GM12891 (cell line): Measurements from ENCODE around the gene ALS2.

ENCODE experiments used
- PAX5 ChIP-seq: IDR thresholded peaks from 2 replicates; pipeline ENCODE4 v1.6.1; 2011; ENCODE audit warnings: low read length, moderate library complexity, mild to moderate bottlenecking; ENCODE audit not compliant: insufficient read depth, severe bottlenecking
- POLR2A ChIP-seq: IDR thresholded peaks from 2 replicates; pipeline ENCODE4 v1.6.1; 2011; ENCODE audit warnings: low read depth, low read length, control low read depth
- POLR2AphosphoS5 ChIP-seq: IDR thresholded peaks from 2 replicates; pipeline ENCODE4 v1.6.1; 2011; ENCODE audit warnings: low read depth, low read length, control low read depth
- POU2F2 ChIP-seq: IDR thresholded peaks from 2 replicates; pipeline ENCODE4 v1.6.1; 2011; ENCODE audit warnings: low read depth, mild to moderate bottlenecking, control low read depth, low read length, moderate library complexity
- SPI1 ChIP-seq: IDR thresholded peaks from 2 replicates; pipeline ENCODE4 v1.6.1; 2011; ENCODE audit warnings: low read depth, low read length, control low read depth
- TAF1 ChIP-seq: IDR thresholded peaks from 2 replicates; pipeline ENCODE4 v1.6.1; 2011; ENCODE audit warnings: low read depth, low read length, control low read depth

DNA sequence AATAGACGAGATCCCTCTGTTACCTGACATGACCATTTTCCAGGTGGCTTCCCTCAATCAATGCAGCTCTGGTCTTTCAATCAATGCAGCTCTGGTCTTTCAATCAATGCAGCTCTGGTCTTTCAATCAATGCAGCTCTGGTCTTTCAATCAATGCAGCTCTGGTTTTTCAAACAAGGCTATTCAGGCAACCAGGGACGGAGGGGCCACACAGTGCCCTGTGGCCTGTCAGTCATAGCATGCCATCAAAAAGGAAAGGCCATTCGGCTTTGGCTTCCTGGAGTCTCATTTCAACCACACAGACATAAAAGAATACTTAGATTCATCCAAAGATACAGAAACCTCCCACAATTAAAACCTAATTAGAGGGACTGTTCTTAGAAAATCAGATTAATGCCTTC is 95.6 kb downstream of the ALS2 start:
- TF ChIP-seq TAF1, result no peak
- no peak for TF ChIP-seq POLR2A
- TF ChIP-seq POU2F2, result no peak
- TF ChIP-seq POLR2AphosphoS5, result no peak
- no peak for TF ChIP-seq PAX5
- TF ChIP-seq SPI1, result no peak
